GM12875 (cell line): ENCODE data around the gene ATOSB.

Experiments
- H3K4me3 ChIP-seq: one replicate; pipeline ENCODE4 v1.5.1; 2011; ENCODE audit warnings: low read depth, low read length, control low read depth
- CTCF ChIP-seq: IDR thresholded peaks from 2 replicates; pipeline ENCODE4 v1.5.1; 2011; ENCODE audit warnings: low read depth, mild to moderate bottlenecking, control low read depth, inconsistent platforms, low read length, moderate library complexity, borderline replicate concordance; ENCODE audit not compliant: insufficient read depth

The ATOSB gene

GRCh38 chr9:35060548-35061207 lies 55.0 kb downstream of the ATOSB start:
- no peak for TF ChIP-seq CTCF

GRCh38 chr9:35059438-35059837 lies 56.2 kb downstream of the ATOSB start:
- H3K4me3 ChIP-seq, result no peak overlapping the region
- no peak for TF ChIP-seq CTCF

More at GRCh38 chr9:35060548-35061207, 55.0 kb downstream of the ATOSB start:
- H3K4me3 ChIP-seq, result no peak overlapping the region

DNA sequence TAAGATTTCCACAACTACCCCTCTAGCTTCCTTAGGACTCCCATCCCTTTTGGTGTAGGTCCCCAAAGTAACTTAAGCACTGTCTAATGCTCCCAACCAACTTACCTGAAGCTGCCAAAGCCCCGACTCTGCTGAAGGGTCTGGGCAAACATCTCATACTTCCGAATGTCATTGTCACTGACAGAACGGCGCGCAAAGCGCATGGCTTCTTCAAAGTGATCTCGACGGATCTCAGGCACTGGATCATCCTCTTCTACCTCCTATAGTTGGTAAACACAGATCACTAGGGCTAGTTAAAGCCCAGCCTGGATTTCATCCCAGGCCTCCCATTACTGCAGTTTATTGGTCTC lies 58.4 kb downstream of the ATOSB start:
- H3K4me3 ChIP-seq, result no peak overlapping the region

GRCh38 chr9:35056571-35057270 lies 58.9 kb downstream of the ATOSB start:
- H3K4me3 ChIP-seq, result no peak overlapping the region
- TF ChIP-seq CTCF, result no peak

More for the DNA sequence above, 58.4 kb downstream of the ATOSB start:
- no peak for TF ChIP-seq CTCF

DNA sequence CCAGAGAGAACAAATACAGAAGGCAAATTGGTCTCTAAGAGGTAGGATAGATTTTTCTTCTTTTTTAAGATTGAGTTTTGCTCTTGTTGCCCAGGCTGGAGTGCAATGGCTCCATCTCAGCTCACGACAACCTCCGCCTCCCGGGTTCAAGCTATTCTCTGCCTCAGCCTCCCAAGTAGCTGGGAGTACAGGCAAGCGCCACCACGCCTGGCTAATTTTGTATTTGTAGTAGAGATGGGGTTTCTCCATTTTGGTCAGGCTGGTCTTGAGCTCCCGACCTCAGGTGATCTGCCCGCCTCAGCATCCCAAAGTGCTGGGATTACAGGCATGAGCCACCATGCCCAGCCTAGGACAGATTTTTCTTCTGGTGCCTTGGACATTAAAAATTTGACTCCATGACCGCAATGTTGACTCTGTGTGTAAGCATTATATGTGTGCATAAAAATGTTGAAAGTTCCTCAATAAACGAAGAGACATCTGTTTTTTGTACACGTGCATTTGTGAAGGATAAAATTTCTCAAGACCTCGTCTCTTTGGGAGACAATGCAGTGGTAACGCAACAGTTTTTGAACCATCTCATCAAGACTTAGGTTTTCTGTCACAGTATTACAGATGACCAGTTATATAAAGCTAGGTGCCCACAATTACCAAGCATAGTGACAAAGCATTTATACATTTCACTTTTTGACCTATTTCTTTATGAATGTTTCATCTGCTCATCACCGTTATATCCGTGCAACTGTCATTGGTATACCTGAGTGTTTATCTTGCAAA lies 60.6 kb downstream of the ATOSB start:
- H3K4me3 ChIP-seq, result no peak overlapping the region
- no peak for TF ChIP-seq CTCF

DNA sequence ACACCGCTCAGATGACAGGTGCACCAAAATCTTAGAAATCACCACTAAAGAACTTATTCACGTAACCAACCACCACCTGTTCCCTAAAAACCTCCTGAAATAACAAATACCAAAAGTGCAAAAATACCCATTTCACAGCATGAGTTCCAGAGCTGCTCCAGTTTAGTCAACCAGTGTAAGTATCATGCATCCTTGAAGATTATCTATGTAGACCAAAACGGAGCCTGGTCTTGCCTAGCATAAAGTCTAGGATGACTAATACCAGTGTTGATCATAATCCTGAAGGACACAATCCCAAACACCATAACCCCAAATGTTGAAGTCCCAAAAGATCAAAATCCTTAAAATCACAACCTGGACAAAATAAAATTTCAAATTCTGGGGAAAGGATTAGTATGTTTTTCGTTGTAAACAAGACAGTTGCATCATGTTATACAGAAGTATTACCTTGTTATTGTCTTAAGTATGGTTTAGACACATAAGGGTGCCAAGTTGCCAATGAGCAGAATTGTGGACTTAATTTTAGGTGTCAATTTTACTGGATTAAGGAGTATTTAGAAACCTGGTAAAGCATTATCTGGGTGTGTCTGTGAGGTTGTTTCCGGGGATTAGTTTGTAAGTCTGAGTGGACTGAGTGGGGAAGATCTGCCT lies 61.4 kb downstream of the ATOSB start:
- TF ChIP-seq CTCF, result no peak

More for the DNA sequence above, 61.4 kb downstream of the ATOSB start:
- no peak overlapping the region for H3K4me3 ChIP-seq
